GM12872 (cell line): Measurements from ENCODE around the gene COL4A5.

Experiments used
- TF ChIP-seq, protein P1 (sequence below): IDR thresholded peaks from 3 replicates; pipeline ENCODE4 v1.5.1; 2011; ENCODE audit warnings: low read depth, mild to moderate bottlenecking, low read length, moderate library complexity; ENCODE audit not compliant: insufficient read depth

COL4A5 gene

DNA sequence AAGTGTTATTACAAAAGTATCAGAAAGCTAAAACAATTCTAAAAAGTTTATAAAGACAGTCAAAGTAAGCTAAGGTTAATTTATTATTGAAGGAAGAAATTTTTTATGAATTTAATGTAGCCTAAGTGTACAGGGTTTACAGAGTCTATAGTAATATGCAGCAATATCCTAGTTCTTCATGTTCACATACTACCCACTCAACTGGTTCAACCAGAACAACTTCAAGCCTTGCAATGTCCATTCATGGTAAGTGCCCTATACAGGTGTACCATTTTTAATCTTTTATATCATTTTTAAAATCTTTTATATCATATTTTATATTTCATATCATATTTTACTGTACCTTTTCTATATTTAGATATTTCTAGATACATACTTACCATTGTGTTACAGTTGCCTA is 34.3 kb downstream of the COL4A5 start:
- TF ChIP-seq, protein P1, sequence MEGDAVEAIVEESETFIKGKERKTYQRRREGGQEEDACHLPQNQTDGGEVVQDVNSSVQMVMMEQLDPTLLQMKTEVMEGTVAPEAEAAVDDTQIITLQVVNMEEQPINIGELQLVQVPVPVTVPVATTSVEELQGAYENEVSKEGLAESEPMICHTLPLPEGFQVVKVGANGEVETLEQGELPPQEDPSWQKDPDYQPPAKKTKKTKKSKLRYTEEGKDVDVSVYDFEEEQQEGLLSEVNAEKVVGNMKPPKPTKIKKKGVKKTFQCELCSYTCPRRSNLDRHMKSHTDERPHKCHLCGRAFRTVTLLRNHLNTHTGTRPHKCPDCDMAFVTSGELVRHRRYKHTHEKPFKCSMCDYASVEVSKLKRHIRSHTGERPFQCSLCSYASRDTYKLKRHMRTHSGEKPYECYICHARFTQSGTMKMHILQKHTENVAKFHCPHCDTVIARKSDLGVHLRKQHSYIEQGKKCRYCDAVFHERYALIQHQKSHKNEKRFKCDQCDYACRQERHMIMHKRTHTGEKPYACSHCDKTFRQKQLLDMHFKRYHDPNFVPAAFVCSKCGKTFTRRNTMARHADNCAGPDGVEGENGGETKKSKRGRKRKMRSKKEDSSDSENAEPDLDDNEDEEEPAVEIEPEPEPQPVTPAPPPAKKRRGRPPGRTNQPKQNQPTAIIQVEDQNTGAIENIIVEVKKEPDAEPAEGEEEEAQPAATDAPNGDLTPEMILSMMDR: no peak

DNA sequence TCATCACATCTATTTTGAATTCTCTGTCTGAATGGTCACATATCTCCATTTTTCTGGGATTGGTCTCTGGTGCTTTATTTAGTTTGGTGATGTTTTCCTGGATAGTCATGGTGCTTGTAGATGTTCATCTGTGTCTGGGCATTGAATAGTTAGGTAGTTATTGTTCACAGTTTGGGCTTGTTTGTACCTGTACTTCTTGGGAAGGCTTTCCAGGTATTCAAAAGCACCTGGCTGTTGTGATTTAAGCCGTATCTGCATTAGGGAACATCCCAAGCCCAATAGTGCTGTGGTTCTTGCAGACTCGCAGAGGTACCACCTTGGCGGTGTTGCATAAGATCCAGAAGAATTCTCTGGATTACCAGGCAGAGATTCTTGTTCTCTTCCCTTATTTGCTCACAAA is 44.6 kb downstream of the COL4A5 start:
- TF ChIP-seq, protein P1: no peak

- TF ChIP-seq, protein P1: no peak
Observed at GRCh38 chrX:108485960-108486359, 46.3 kb downstream of the COL4A5 start.

DNA sequence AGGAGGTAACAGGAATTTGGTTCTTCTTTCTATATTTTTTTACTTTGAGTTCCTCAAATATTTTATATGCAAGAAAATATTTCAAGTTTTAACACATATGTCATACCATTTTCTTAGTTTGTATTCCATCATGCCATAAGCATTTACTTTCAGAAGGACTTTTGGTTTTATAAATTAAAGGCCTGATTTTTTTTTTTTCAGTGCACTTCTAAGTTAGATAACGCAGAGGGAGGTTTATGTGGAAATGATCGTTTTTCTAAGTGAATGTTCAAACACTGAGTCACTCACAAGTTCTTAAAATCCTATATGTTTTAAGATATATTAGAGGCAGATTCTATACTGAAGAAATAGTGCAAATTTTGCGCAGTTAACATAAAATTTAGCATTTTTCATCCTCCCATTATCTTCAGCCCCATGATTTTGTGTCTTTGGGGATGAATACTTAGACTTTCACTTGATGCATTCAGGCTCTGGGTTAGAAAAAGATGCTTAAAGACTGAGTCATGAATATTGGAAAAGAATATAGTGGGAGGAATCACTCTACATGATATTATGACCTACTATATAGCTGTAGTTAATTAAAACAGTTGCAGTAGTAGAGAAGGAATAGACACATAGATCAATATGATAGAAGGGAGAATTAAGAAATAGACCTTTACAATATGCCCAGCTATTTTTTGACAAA is 54.9 kb downstream of the COL4A5 start:
- TF ChIP-seq, protein P1: no peak

DNA sequence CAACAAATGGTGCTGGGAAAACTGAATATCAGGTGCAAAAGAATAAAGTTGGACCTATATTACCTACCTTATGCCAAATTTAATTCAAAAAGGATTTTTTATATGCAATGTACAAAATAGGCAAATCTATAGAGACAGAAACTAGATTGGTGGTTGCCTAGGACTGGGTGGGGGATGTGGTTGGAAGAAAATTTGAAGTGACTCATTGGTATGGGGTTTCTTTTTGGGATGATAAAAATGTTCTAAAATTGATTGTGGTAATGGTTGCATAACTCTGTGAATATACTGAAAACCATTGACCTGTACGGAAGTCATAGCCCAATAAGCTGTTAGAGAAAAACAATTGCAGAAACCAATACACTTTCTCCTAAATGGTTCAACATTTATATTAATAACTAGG is 72.1 kb downstream of the COL4A5 start:
- TF ChIP-seq, protein P1: no peak

DNA sequence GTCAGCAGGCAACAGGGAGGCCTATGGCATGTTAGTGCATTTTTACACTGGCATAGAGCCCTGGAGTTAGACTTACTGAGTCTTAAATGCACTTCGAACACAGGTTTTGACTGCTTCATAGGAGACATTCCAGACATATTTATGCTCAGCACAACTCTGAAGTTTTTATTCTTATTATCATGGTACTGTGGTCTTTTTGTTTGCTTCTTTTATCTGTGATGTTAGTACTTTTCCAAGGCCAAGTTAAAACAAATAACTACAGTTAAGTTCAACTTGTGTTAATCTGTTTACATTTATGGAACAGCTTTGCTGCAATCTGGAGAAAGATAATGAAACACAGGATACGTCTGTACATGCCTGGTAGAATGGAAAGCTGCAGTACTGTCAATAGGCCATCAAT is 76.5 kb downstream of the COL4A5 start:
- TF ChIP-seq, protein P1: no peak

DNA sequence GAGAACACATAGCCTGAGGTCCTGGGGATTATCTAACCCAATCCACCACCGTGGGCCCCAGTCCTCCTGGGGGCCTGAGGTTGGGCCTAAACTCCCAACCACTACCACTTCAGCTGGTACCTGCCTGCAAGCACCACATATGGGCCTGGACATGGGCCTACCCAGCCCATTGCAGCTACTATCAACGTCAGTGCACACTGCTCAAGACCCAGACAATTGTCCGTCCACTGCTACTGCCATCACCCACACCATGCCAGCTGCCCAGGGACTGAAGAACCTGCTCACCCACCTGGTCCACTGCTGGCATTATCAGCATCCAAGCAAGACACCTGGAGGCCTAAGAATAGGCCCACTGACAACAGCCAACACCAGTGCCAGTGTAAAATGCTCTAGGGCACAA is 88.1 kb downstream of the COL4A5 start:
- TF ChIP-seq, protein P1: no peak
